Measurements from ENCODE around the gene MAST2.

DNA sequence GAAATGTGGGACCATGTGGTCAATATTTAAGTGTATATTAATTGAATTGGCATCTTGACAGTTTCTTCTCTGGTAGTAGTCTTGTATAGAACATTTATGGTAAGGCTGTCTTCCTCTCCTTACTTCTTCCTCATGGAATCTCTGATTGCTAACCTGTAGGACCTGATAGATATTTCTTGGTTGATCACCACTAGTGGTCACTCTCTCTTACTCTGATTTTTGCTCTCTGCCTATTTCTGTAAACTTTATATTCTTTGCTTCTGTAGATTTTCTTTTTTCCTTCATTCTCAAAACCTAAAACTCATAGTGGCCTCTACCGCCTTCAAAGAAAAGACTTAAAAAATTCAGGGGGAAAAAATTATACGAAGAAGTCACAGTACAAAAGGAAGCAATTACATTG is 21.2 kb downstream of the MAST2 start:
- TF ChIP-seq, protein P1, sequence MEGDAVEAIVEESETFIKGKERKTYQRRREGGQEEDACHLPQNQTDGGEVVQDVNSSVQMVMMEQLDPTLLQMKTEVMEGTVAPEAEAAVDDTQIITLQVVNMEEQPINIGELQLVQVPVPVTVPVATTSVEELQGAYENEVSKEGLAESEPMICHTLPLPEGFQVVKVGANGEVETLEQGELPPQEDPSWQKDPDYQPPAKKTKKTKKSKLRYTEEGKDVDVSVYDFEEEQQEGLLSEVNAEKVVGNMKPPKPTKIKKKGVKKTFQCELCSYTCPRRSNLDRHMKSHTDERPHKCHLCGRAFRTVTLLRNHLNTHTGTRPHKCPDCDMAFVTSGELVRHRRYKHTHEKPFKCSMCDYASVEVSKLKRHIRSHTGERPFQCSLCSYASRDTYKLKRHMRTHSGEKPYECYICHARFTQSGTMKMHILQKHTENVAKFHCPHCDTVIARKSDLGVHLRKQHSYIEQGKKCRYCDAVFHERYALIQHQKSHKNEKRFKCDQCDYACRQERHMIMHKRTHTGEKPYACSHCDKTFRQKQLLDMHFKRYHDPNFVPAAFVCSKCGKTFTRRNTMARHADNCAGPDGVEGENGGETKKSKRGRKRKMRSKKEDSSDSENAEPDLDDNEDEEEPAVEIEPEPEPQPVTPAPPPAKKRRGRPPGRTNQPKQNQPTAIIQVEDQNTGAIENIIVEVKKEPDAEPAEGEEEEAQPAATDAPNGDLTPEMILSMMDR (CRISPR knock-in tag; IDR thresholded peaks at IDR 0.05) = peak; percentile 34
- TF ChIP-seq POLR2A (IDR thresholded peaks at IDR 0.05; ENCODE audit: insufficient read depth in 1 of 2, low read depth in 2 of 2, low read length in 2 of 2) (no peak), U2AF2 (IDR thresholded peaks at IDR 0.05; ENCODE audit: low read depth, low read length) (no peak), ZZZ3 (CRISPR knock-in tag; IDR thresholded peaks at IDR 0.05; ENCODE audit: borderline replicate concordance) (no peak), ZSCAN30 (CRISPR knock-in tag; IDR thresholded peaks at IDR 0.05) (no peak), JUN (CRISPR knock-in tag; IDR thresholded peaks at IDR 0.05) (no peak), BRCA1 (CRISPR knock-in tag; IDR thresholded peaks at IDR 0.05) (no peak), NRL (CRISPR knock-in tag; IDR thresholded peaks at IDR 0.05; ENCODE audit: borderline replicate concordance) (no peak), POLR2AphosphoS5 (IDR thresholded peaks at IDR 0.05; ENCODE audit: low read depth, low read length) (no peak), ARID2 (CRISPR knock-in tag; IDR thresholded peaks at IDR 0.05; ENCODE audit: borderline replicate concordance) (no peak), ZNF644 (CRISPR knock-in tag; IDR thresholded peaks at IDR 0.05; ENCODE audit: low read depth) (no peak), RARA (CRISPR knock-in tag; IDR thresholded peaks at IDR 0.05) (no peak), ZKSCAN8 (CRISPR knock-in tag; IDR thresholded peaks at IDR 0.05; ENCODE audit: borderline replicate concordance) (no peak), ZNF143 (CRISPR knock-in tag; IDR thresholded peaks at IDR 0.05) (no peak)

Measured in HepG2 (cell line).